HUES64 (cell line): ENCODE data around the gene SYNC.
"Not testable (repeated sequence)": the region's sequence is repeated elsewhere in the genome, so short reads cannot be mapped to it uniquely, and the experiment has no call there.

Experiments
- H3K27ac ChIP-seq: 2 replicates; pipeline ENCODE4 v1.7.0; 2013; ENCODE audit warnings: low read depth, low read length, inconsistent platforms
- H3K27me3 ChIP-seq: 2 replicates; pipeline ENCODE4 v1.6.1; 2013; ENCODE audit warnings: mild to moderate bottlenecking, low read length; ENCODE audit not compliant: insufficient read depth
- H3K36me3 ChIP-seq: 2 replicates; pipeline ENCODE4 v1.6.1; 2013; ENCODE audit warnings: mild to moderate bottlenecking, low read length; ENCODE audit not compliant: insufficient read depth
- H3K4me1 ChIP-seq: 2 replicates; pipeline ENCODE4 v1.6.1; 2013; ENCODE audit warnings: mild to moderate bottlenecking, low read length, moderate library complexity; ENCODE audit not compliant: insufficient read depth
- H3K4me3 ChIP-seq: 2 replicates; pipeline ENCODE4 v1.5.1; 2013; ENCODE audit warnings: mild to moderate bottlenecking, low read length, moderate library complexity
- H3K9ac ChIP-seq: 2 replicates; pipeline ENCODE4 v1.6.1; 2013; ENCODE audit warnings: mild to moderate bottlenecking, low read depth, low read length
- H3K9me3 ChIP-seq: 2 replicates; pipeline ENCODE4 v1.6.1; 2013; ENCODE audit warnings: low read depth, low read length; ENCODE audit not compliant: insufficient read depth
- WGBS: fragments of 150-250, 120-280 bp; methylation state at CpG from one replicate; pipeline ENCODE4 v1.1.7; 2013; ENCODE audit warnings: missing lambda C conversion rate; 5-methylcytosine and 5-hydroxymethylcytosine counted together

The SYNC gene

GRCh38 chr1:32659581-32659980, 43.0 kb downstream of the SYNC start:
- Histone ChIP-seq H3K9me3 (no peaks in the 10 kb centered on the region), H3K4me1 (no peaks in the 10 kb centered on the region), H3K4me3 (no peak overlapping the region), H3K36me3 (peaks cover 100% of the 10 kb centered on the region), H3K27ac (no peak overlapping the region), H3K27me3 (no peaks in the 10 kb centered on the region), H3K9ac (no peak overlapping the region)
- WGBS = 89% methylated on average over 1 of the region's 1 CpG

- 93% methylated on average over 15 of the region's 16 CpGs for WGBS
- Histone ChIP-seq H3K4me3 (peak overlapping the region; percentile 85), H3K36me3 (peaks cover 56% of the 10 kb centered on the region), H3K27me3 (no peaks in the 10 kb centered on the region), H3K9me3 (no peaks in the 10 kb centered on the region), H3K4me1 (peaks cover 15% of the 10 kb centered on the region), H3K27ac (peak overlapping the region; percentile 99), H3K9ac (peak overlapping the region; percentile 99)
Observed at GRCh38 chr1:32652244-32652962, 50.2 kb downstream of the SYNC start.

GRCh38 chr1:32651461-32652073, 51.0 kb downstream of the SYNC start:
- WGBS = 2% methylated on average over 43 of the region's 43 CpGs
- Histone ChIP-seq H3K36me3 (peaks cover 51% of the 10 kb centered on the region), H3K9me3 (no peaks in the 10 kb centered on the region), H3K9ac (peak overlapping the region; percentile 99), H3K4me1 (peaks cover 15% of the 10 kb centered on the region), H3K27ac (peak overlapping the region; percentile 99), H3K4me3 (peak overlapping the region; percentile 85), H3K27me3 (no peaks in the 10 kb centered on the region)

GRCh38 chr1:32650752-32651460, 51.7 kb downstream of the SYNC start, which contains the start of gene RBBP4:
RBBP4 (plus strand) TSS chr1:32651208; CDS start chr1:32651307, 99 bp downstream.
- Histone ChIP-seq H3K9ac (peak within 1 kb of the TSS; percentile 99), H3K4me3 (peak within 1 kb of the TSS; percentile 85), H3K27ac (peak within 1 kb of the TSS; percentile 99), H3K36me3 (peaks cover 45% of the 10 kb centered on the region), H3K9me3 (no peaks in the 10 kb centered on the region), H3K4me1 (peaks cover 15% of the 10 kb centered on the region), H3K27me3 (no peaks in the 10 kb centered on the region)
- WGBS = under 1% methylated on average over 67 of the region's 67 CpGs

GRCh38 chr1:32650248-32650751, 52.3 kb downstream of the SYNC start, which contains the start of gene ZBTB8OS:
ZBTB8OS (minus strand) TSS chr1:32650550; CDS start chr1:32650529, 21 bp downstream.
- under 1% methylated on average over 21 of the region's 21 CpGs for WGBS
- no peaks in the 10 kb centered on the region for H3K9me3 ChIP-seq

GRCh38 chr1:32647308-32648134, 55.0 kb downstream of the SYNC start:
- H3K4me1 ChIP-seq = peaks cover 7% of the 10 kb centered on the region; the same call in 1 of the 2 replicates
- H3K36me3 ChIP-seq = peaks cover 17% of the 10 kb centered on the region
- H3K27me3 ChIP-seq = no peaks in the 10 kb centered on the region
- H3K9ac ChIP-seq = no peak overlapping the region
- no peak overlapping the region for H3K4me3 ChIP-seq
- H3K27ac ChIP-seq = no peak overlapping the region
- 98% methylated on average over 5 of the region's 6 CpGs for WGBS
- no peaks in the 10 kb centered on the region for H3K9me3 ChIP-seq

More at GRCh38 chr1:32650248-32650751, 52.3 kb downstream of the SYNC start, which contains the start of gene ZBTB8OS:
- Histone ChIP-seq H3K36me3 (peaks cover 43% of the 10 kb centered on the region), H3K27me3 (no peaks in the 10 kb centered on the region), H3K4me3 (peak within 1 kb of the TSS; percentile 85), H3K27ac (peak within 1 kb of the TSS; percentile 99), H3K4me1 (peaks cover 15% of the 10 kb centered on the region), H3K9ac (peak within 1 kb of the TSS; percentile 99)

- Histone ChIP-seq H3K9me3 (no peaks in the 10 kb centered on the region), H3K9ac (no peak overlapping the region), H3K27me3 (no peaks in the 10 kb centered on the region), H3K4me3 (no peak overlapping the region), H3K4me1 (no peaks in the 10 kb centered on the region), H3K36me3 (peaks cover 9% of the 10 kb centered on the region; the same call in 1 of the 2 replicates), H3K27ac (no peak overlapping the region)
- 92% methylated on average over 3 of the region's 4 CpGs for WGBS
Observed at GRCh38 chr1:32644426-32644825, 58.1 kb downstream of the SYNC start.

- not testable (repeated sequence) for H3K27me3 ChIP-seq, H3K9me3 ChIP-seq, H3K9ac ChIP-seq, H3K4me1 ChIP-seq, H3K4me3 ChIP-seq
- H3K27ac ChIP-seq = peak overlapping the region; percentile 81; the same call in 1 of the 2 replicates
- H3K36me3 ChIP-seq = peaks cover 13% of the 10 kb centered on the region
- 20% methylated on average over 8 of the region's 8 CpGs for WGBS
Observed at GRCh38 chr1:32642292-32642827, 60.2 kb downstream of the SYNC start.

- Histone ChIP-seq H3K27ac (no peak overlapping the region), H3K9me3 (no peaks in the 10 kb centered on the region), H3K4me3 (no peak overlapping the region), H3K27me3 (no peaks in the 10 kb centered on the region), H3K4me1 (peaks cover 22% of the 10 kb centered on the region), H3K36me3 (peaks cover 11% of the 10 kb centered on the region), H3K9ac (no peak overlapping the region)
- WGBS = 92% methylated on average over 1 of the region's 1 CpG
Observed at GRCh38 chr1:32639489-32640075, 63.0 kb downstream of the SYNC start.
